Muscle layer of duodenum (tissue), 2 donors: ENCODE results near the gene MEIS1.
"Not testable (repeated sequence)": the region's sequence is repeated elsewhere in the genome, so short reads cannot be mapped to it uniquely, and the experiment has no call there.

Source experiments
- H3K27ac ChIP-seq: one replicate; pipeline ENCODE4 v1.7.0; 2013; ENCODE audit warnings: mild to moderate bottlenecking, low read length
- H3K27me3 ChIP-seq: one replicate; pipeline ENCODE4 v1.7.0; 2013; ENCODE audit warnings: low read depth, mild to moderate bottlenecking, control low read depth, low read length
- H3K36me3 ChIP-seq, 2 donors: one replicate each; pipeline ENCODE4 v1.7.0; 2013; ENCODE audit warnings: low read length in 2 of 2, control low read depth in 1 of 2, mild to moderate bottlenecking in 1 of 2; ENCODE audit not compliant: insufficient read depth in 2 of 2, control insufficient read depth in 1 of 2
- H3K4me1 ChIP-seq, 2 donors: one replicate each; pipeline ENCODE4 v1.7.0; 2013; ENCODE audit warnings: low read length in 2 of 2, mild to moderate bottlenecking in 2 of 2, control low read depth in 1 of 2, moderate library complexity in 1 of 2; ENCODE audit not compliant: insufficient read depth in 2 of 2, control insufficient read depth in 1 of 2
- H3K4me3 ChIP-seq, 2 donors: one replicate each; pipeline ENCODE4 v1.7.0; 2013; ENCODE audit warnings: low read length in 2 of 2, low read depth in 1 of 2, mild to moderate bottlenecking in 1 of 2
- H3K9me3 ChIP-seq, 2 donors: one replicate each; pipeline ENCODE4 v1.7.0; 2013; ENCODE audit warnings: low read length in 2 of 2, control low read depth in 1 of 2, mild to moderate bottlenecking in 1 of 2; ENCODE audit not compliant: control insufficient read depth in 1 of 2
- donor health status: healthy.

The MEIS1 gene

DNA sequence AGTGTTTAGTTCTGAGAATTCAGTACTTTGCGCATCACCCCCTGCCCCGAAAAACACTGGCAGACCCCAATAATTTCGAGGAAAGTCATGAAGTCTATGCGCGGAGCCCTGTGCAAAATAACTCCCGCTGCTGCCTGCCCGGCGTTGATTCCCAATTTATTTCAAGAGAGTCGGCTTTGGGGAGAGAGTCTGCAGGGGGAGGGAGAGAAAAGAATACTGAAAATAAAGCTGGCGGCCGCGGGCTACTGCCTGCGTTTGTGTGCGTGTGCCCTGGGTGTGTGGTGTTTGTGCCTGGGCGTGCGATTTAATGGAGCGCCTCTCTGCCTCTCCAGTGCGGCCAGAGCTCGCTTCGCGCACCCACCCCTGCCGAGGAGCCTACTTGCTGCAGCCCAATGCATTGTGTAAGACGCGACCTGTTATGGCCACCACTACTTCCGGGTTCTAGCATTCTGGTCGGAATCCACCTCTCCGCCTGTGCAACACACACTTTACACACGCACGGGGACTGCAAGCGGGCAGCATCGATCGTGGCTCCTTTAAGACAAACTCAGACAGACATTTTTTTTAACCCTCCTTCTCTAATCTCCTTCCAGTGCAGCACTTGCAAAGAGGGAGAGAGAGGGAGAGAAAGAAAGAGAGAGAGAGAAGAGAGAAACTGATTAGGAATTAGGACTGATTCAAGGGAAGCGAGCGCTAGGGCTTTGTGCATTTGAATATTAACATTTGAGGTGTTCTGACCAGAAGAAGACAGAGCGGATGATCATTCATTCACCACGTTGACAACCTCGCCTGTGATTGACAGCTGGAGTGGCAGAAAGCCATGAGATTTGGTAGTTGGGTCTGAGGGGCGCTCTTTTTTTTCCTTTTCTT, at the start of gene MEIS1:
TSS of gene MEIS1 (plus strand) at position 447 of the 870 bp plus-strand sequence. CDS start 732 bp downstream, outside the sequence.
- no peaks in the 10 kb centered on the region for H3K36me3 ChIP-seq
- H3K27ac ChIP-seq: peak within 1 kb of the TSS; percentile 94
- H3K27me3 ChIP-seq: peaks cover 5% of the 10 kb centered on the region
- H3K4me3 ChIP-seq: peak within 1 kb of the TSS; percentile 81 to 93
- H3K9me3 ChIP-seq: no peaks in the 10 kb centered on the region
- H3K4me1 ChIP-seq: peaks cover 0 to 7% of the 10 kb centered on the region in 2 donors

DNA sequence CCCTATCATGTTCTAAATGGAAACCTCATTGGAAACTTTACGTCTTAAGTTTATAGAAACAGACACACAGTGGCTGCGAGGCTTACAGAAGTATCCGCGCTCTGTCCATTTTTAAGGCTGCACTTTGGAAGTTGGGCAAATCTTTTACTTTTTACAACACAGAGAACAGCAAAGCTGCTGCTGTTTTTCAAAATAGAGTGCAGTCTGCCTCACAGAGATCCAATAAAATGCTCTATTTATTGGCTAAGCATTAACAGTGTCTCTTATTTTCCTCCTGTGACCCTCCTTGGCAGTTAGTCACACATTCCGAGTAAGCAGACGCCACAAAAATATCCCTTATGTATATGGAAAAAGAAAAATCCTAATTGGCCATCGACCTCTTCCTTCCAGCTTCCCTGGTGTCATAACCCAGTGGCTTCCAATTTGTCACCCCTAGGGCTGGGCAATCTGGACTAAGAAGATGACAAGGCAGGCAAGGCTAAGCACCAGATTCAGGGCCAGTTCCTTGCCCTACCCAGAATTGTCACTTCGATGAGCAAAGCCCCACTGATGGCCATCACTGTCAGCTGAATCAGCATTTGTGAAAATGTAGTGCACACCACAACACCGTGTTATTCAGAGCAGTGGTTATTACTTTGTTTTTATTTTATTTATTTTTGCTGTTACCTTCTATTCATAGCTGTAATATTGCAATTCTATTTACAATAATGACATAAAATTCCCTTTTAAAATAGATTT, 47.7 kb upstream of the MEIS1 start:
- Histone ChIP-seq H3K27me3 (no peaks in the 10 kb centered on the region), H3K36me3 (no peaks in the 10 kb centered on the region), H3K9me3 (no peaks in the 10 kb centered on the region), H3K27ac (no peak overlapping the region), H3K4me1 (no peaks in the 10 kb centered on the region), H3K4me3 (no peak overlapping the region)

DNA sequence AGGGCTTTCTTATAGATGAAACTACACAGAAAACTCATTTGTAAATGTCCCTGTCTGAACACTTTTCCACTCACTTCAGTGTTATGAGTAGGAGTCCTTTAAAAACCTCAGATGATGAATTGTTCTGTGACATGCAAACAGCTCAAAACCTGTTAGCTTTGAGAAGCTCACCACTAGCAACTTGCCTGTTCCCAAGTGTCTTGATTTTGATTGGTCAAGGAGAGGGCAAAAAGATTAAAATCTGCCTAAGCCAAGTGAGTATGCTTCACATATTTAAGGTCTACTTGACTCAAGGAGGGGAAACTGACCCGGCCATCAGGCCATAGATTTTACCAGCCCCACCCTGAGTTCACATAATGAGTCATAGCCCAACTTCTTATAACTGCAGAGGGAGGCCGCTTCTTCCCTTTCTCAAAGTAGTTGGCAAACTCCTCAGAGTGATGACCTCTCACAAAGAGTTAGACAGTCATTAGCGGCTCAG, 45.2 kb upstream of the MEIS1 start:
- Histone ChIP-seq H3K27me3 (no peaks in the 10 kb centered on the region), H3K36me3 (no peaks in the 10 kb centered on the region), H3K4me1 (no peaks in the 10 kb centered on the region), H3K27ac (no peak overlapping the region), H3K9me3 (no peaks in the 10 kb centered on the region), H3K4me3 (no peak overlapping the region)

DNA sequence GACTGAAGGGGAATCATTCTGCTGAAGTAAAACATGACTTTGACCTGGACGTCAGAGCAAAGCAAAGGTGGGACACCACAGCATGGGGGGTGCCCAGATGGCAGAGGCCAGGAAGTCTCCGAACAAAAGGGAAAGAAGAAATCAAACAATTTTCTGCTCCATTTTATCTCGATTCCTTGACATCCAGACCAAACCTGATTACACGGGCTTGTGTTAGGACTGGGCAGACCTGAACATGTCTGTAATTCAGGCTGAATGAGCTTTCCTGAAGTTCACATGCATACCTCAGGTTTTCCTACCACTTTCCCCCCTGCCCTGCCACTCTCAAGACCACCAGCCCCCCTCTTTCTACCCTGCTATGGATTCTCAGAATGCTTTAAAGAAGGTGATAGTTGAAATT, 44.8 kb upstream of the MEIS1 start:
- Histone ChIP-seq H3K4me1 (no peaks in the 10 kb centered on the region), H3K4me3 (no peak overlapping the region), H3K27ac (no peak overlapping the region)

DNA sequence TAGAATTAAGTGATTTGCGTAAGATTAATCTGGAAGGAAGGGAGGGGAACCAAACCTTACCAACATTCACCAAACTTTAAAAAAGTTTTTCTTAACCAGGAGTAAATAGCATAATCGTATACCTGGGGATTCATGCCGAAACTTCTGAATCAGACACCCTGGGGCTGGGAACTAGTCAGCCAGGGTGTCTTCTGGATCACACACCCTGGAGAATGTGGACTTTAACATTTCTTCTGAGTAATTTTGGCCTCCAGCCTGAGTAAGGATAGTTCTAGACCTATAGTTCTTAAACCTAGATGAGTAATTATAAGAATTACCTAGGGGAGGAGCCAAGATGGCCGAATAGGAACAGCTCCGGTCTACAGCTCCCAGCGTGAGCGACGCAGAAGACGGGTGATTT, 44.1 kb upstream of the MEIS1 start:
- H3K36me3 ChIP-seq: no peaks in the 10 kb centered on the region
- H3K27ac ChIP-seq: no peak overlapping the region
- H3K4me3 ChIP-seq: no peak overlapping the region

More for the DNA sequence above, 44.8 kb upstream of the MEIS1 start:
- Histone ChIP-seq H3K27me3 (no peaks in the 10 kb centered on the region), H3K9me3 (no peaks in the 10 kb centered on the region), H3K36me3 (no peaks in the 10 kb centered on the region)

DNA sequence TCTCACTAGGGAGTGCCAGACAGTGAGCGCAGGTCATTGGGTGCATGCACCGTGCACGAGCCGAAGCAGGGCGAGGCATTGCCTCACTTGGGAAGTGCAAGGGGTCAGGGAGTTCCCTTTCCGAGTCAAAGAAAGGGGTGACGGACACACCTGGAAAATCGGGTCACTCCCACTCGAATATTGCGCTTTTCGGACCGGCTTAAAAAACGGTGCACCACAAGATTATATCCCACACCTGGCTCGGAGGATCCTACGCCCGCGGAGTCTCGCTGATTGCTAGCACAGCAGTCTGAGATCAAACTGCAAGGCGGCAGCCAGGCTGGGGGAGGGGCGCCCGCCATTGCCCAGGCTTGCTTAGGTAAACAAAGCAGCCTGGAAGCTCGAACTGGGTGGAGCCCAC, 43.7 kb upstream of the MEIS1 start:
- not testable (repeated sequence) for H3K4me1 ChIP-seq, H3K9me3 ChIP-seq, H3K36me3 ChIP-seq, H3K27ac ChIP-seq, H3K27me3 ChIP-seq, H3K4me3 ChIP-seq

More for the DNA sequence above, 44.1 kb upstream of the MEIS1 start:
- no peaks in the 10 kb centered on the region for H3K27me3 ChIP-seq
- no peaks in the 10 kb centered on the region for H3K4me1 ChIP-seq
- no peaks in the 10 kb centered on the region for H3K9me3 ChIP-seq

DNA sequence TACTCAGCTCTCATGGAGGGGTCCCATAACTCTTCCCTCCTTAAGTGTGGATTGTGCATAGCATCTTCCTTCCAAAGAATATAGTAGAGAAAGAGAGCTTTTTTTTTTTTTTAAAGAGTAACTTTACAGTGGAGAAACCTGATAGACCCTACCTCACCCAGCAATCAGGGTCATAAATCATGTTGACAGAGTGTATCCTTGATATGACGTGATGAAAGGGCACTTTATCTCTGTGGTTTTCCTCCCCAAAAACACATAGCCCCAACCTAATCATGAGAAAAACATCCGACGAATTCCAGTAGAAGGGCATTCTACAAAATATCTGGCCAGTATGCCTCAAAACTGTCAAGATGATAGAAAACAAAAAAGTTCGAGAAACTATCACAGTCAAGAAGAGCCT, 29.5 kb upstream of the MEIS1 start:
- Histone ChIP-seq H3K4me1 (no peaks in the 10 kb centered on the region), H3K27me3 (no peaks in the 10 kb centered on the region), H3K4me3 (no peak overlapping the region), H3K36me3 (no peaks in the 10 kb centered on the region), H3K27ac (no peak overlapping the region), H3K9me3 (no peaks in the 10 kb centered on the region)

DNA sequence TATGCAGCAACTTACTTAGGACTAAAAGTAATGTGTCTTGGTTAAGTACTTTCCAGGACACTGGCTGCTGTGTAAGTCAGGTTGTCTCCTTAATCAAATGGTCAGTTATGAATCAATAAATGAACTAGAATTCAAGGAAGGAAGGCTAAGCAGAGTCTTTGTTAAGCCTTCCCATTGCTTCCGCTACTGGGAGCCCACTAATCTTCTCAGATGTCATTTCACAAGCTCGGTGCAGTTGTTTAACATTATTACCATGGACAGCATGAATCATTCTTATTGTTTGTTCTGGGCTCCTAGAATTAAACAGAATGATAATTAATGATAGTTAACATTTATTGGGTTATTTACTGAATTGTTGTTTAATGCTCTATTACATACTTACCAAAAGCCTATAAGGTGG, 26.0 kb upstream of the MEIS1 start:
- Histone ChIP-seq H3K27ac (no peak overlapping the region), H3K27me3 (no peaks in the 10 kb centered on the region), H3K4me1 (no peaks in the 10 kb centered on the region), H3K9me3 (no peaks in the 10 kb centered on the region), H3K4me3 (no peak overlapping the region), H3K36me3 (no peaks in the 10 kb centered on the region)

DNA sequence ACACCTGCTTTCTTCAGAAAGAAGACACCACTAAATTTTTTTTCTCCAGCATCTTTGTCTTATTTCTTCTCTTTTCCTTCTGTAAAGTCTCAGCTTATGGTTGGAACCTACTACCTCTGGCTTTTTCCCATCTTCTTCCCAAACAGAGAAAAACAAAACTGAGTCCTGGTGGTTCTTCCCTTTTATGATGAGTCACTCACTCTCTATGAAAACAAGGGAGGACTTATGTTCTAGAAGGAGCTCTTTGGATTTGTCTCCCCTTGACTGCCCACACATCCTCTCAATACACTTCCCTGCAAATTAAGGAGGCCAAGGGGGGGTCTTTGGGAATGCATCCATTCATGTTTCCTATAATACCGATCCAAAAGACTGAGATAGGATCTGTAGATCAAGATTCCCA, 22.1 kb upstream of the MEIS1 start:
- Histone ChIP-seq H3K4me3 (no peak overlapping the region), H3K27ac (no peak overlapping the region), H3K36me3 (no peaks in the 10 kb centered on the region), H3K4me1 (no peaks in the 10 kb centered on the region), H3K9me3 (no peaks in the 10 kb centered on the region), H3K27me3 (no peaks in the 10 kb centered on the region)

DNA sequence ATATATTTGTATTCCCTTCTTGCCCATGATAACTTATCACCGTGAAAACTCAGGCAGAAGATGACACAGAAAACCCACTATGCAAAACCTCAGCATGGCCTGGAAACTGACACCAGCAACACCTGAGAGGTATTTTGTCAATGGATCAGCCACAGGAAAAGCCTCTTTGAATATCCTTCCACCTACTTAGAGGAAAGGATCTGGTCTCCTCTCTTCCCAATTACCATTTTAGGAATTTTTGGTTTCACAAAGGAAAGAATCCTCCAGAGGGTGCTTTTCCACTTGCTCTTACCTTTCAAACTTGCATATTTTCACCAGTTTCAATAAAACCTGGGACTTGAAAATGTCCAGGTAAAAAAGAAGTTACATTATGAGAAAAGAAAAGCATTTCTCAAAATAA, 20.0 kb upstream of the MEIS1 start:
- no peaks in the 10 kb centered on the region for H3K9me3 ChIP-seq
- H3K27ac ChIP-seq: no peak overlapping the region
- H3K27me3 ChIP-seq: no peaks in the 10 kb centered on the region

DNA sequence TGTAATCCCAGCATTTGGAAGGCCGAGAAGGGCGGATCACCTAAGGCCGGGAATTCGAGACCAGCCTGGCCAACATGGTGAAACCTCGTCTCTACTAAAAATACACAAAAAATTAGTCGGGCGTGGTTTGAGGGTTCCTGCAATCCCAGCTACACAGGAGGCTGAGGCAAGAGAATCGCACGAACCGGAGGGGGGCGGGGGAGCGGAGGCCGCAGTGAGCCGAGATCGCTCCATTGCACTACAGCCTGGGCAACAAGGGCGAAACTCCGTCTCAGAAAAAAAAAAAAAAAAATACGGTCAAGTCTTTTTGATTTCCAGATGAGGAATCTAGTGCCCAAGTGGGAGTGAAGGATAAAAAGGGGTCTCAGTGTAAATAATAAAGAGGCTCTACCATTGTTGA, 16.5 kb upstream of the MEIS1 start:
- Histone ChIP-seq H3K36me3 (no peaks in the 10 kb centered on the region), H3K9me3 (no peaks in the 10 kb centered on the region), H3K27me3 (no peaks in the 10 kb centered on the region), H3K4me3 (no peak overlapping the region), H3K27ac (no peak overlapping the region), H3K4me1 (peaks cover 0 to 4% of the 10 kb centered on the region in 2 donors)

More for the DNA sequence above, 20.0 kb upstream of the MEIS1 start:
- Histone ChIP-seq H3K4me1 (no peaks in the 10 kb centered on the region), H3K36me3 (no peaks in the 10 kb centered on the region), H3K4me3 (no peak overlapping the region)
